ENCODE data around the gene GRK5. TPM values are rescaled to one million over a fixed set of nuclear protein-coding genes. Genes with fewer than 3 reads are reported as not detected.

Gene GRK5
- polyA plus RNA-seq (2012; ENCODE audit: insufficient read depth, insufficient read length, low read depth) = 2.5 TPM

DNA sequence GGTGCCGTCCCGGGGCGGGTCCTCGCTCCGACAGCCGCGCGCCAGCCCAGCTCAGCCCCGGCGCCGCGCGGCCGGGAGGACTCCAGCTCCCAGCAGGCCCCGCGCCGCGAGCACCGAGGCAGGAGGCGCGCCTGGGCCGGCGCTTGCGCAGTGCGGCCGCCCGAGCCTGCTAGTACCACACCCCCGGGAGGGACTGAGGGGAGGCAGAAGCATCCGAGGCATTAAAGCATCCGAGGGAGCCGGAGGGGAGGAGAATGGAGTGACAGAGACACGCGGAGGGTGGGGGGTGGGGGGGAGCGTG lies at the start of gene GRK5:
TSS of gene GRK5 (plus strand) at position 206 of the 301 bp plus-strand sequence. CDS start 347 bp downstream, outside the sequence.
- Histone ChIP-seq H3K4me1 (peaks cover 9% of the 10 kb centered on the region), H3K36me3 (no peaks in the 10 kb centered on the region), H3K9me3 (no peaks in the 10 kb centered on the region), H3K4me3 (ENCODE audit: low read depth, low read length) (peak within 1 kb of the TSS; percentile 81), H3K27me3 (no peaks in the 10 kb centered on the region)
- TF ChIP-seq CTCF (IDR thresholded peaks at IDR 0.05; ENCODE audit: low read depth, low read length) = no peak
- peak; percentile 96 for DNase-seq

DNA sequence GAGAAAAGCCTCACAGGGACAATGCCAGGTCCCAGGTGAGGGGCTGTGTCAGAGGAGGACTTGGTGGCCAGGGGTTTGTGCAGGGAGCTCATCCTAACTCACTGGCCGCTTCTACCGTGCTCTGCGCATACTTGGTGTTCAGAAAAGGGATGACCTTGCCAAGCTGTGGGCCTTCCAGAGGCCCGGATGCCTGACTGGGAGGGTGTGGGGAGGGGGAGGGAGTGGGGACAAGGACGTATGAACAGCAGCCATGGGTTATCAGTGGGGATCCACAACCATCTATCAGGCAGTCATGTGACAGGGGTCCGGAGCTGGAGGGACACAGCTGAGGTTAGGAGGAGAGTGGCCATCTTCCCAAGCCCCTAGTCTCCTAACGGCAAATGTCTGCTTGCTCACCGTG lies 48.0 kb upstream of the GRK5 start:
- H3K36me3 ChIP-seq = peaks cover 60% of the 10 kb centered on the region
- peaks cover 5% of the 10 kb centered on the region; the same call in 1 of the 2 replicates for H3K4me1 ChIP-seq
- no peak for TF ChIP-seq CTCF (IDR thresholded peaks at IDR 0.05; ENCODE audit: low read depth, low read length)
- no peak overlapping the region for H3K4me3 ChIP-seq (ENCODE audit: low read depth, low read length)
- no peaks in the 10 kb centered on the region for H3K27me3 ChIP-seq
- H3K9me3 ChIP-seq = no peaks in the 10 kb centered on the region
- no peak for DNase-seq

DNA sequence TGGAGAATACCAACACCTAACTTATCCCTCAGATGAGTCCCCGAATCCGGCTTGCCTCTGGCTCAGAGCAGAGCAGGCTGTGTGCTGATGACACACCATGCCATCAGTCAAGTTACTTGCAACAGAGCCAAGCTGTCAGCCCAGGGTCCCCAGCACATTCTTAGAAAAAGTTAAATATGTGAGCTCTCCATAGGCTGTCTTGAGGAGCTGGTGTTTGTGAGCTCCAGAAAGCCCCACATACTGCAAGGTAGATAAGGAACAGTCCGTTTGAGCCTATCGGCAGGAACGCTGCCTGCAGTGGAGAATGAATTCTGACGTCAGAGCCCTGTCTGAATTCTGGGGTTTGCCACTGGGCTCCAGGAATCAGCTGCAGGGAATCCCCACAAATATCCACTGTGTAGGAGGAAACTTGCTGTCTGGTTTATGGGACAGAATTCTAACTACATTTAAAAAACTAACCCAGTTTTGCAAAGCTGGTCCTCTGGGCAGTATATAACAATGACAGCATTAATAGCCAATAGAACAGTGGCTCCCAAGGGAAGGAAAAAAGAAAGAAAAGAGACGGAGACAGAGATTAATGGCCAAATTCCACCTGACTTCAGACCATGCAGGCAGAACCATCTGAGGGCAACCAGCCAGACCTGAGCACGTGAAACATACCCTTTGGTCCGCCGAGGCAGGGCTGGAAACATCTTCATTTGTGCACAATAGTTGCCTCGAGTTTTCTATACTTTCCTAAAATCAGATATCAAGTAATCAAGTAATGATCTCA lies 45.5 kb upstream of the GRK5 start:
- H3K4me1 ChIP-seq = peaks cover 5% of the 10 kb centered on the region; the same call in 1 of the 2 replicates
- H3K27me3 ChIP-seq = no peaks in the 10 kb centered on the region
- no peak for TF ChIP-seq CTCF (IDR thresholded peaks at IDR 0.05; ENCODE audit: low read depth, low read length)
- no peak for DNase-seq
- peaks cover 34% of the 10 kb centered on the region for H3K36me3 ChIP-seq
- H3K4me3 ChIP-seq (ENCODE audit: low read depth, low read length) = no peak overlapping the region
- H3K9me3 ChIP-seq = no peaks in the 10 kb centered on the region

- Histone ChIP-seq H3K9me3 (no peaks in the 10 kb centered on the region), H3K4me1 (peaks cover 5% of the 10 kb centered on the region; the same call in 1 of the 2 replicates), H3K36me3 (peaks cover 37% of the 10 kb centered on the region), H3K4me3 (ENCODE audit: low read depth, low read length) (no peak overlapping the region), H3K27me3 (no peaks in the 10 kb centered on the region)
- no peak for DNase-seq
- TF ChIP-seq CTCF (IDR thresholded peaks at IDR 0.05; ENCODE audit: low read depth, low read length) = no peak
Observed at GRCh38 chr10:119162452-119163092, 44.8 kb upstream of the GRK5 start.

- no peak for TF ChIP-seq CTCF (IDR thresholded peaks at IDR 0.05; ENCODE audit: low read depth, low read length)
- DNase-seq = peak; percentile 79
- peak within 1 kb of the TSS; percentile 78 for H3K4me3 ChIP-seq (ENCODE audit: low read depth, low read length)
- no peaks in the 10 kb centered on the region for H3K27me3 ChIP-seq
- no peaks in the 10 kb centered on the region for H3K9me3 ChIP-seq
- peaks cover 46% of the 10 kb centered on the region for H3K36me3 ChIP-seq
- peaks cover 5% of the 10 kb centered on the region; the same call in 1 of the 2 replicates for H3K4me1 ChIP-seq
Observed at GRCh38 chr10:119165171-119166117, 41.9 kb upstream of the GRK5 start, which contains the start of gene SFXN4. TSS of gene SFXN4 (minus strand) at chr10:119165714. CDS start at chr10:119165647, 67 bp downstream.
